NCI-H526 (cell line): ENCODE measurements around the gene IGSF9B.
"Not testable (repeated sequence)": the region's sequence is repeated elsewhere in the genome, so short reads cannot be mapped to it uniquely, and the experiment has no call there.

Experiments used
- DNase-seq, 2 experiments: peaks; one replicate each; lab custom pipeline; 2025; lab: John Stamatoyannopoulos, UW

Gene IGSF9B

GRCh38 chr11:133956650-133957633, at the start of gene IGSF9B:
Gene IGSF9B, minus strand, starts transcription at chr11:133956968. Its CDS starts 214 bp downstream, at chr11:133956754.
- peak; percentile 94 to 100 for DNase-seq

- DNase-seq: peak; percentile 58 to 69
Measured at GRCh38 chr11:134004496-134005172, 47.9 kb upstream of the IGSF9B start.

- DNase-seq: no peak
Measured at GRCh38 chr11:134003792-134004495, 47.2 kb upstream of the IGSF9B start.

DNA sequence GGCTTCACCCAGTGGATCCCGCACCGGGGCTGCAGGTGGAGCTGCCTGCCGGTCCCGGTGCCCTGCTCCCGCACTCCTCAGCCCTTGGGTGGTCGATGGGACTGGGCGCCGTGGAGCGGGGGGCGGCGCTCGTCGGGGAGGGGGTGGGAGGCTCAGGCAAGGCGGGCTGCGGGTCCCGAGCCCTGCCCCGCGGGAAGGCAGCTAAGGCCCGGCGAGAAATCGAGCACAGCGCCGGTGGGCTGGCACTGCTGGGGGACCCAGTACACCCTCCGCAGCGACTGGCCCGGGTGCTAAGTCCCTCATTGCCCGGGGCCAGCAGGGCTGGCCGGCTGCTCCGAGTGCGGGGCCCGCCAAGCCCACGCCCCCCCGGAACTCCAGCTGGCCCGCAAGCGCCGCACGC, 46.1 kb upstream of the IGSF9B start:
- DNase-seq: not testable (repeated sequence)

- not testable (repeated sequence) for DNase-seq
Measured at GRCh38 chr11:134002338-134002737, 45.6 kb upstream of the IGSF9B start.

- no peak for DNase-seq
Measured at GRCh38 chr11:134001596-134001995, 44.8 kb upstream of the IGSF9B start.

- DNase-seq: no peak
Measured at GRCh38 chr11:134001088-134001487, 44.3 kb upstream of the IGSF9B start.

DNA sequence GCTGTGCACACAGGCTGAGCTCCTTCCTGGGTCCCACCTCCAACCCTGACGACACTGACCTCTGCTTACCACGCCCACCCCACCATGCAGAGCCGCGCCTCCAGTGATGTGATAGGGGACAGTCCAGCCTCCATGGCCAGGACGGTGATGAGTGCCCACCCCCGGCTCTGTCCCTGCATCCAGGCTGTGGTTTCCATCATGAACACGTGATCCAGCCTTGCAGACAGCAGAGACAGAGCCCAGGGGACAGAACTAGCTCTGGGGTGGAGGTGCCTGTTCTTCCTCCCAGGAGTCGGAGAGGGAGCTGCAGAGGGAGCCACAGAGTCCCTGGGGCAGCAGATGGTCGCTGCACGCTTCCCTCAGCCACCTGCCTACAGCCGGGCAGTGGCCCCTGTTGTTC, 42.6 kb upstream of the IGSF9B start:
- DNase-seq: no peak

GRCh38 chr11:133997554-133997953, 40.8 kb upstream of the IGSF9B start:
- no peak for DNase-seq

DNA sequence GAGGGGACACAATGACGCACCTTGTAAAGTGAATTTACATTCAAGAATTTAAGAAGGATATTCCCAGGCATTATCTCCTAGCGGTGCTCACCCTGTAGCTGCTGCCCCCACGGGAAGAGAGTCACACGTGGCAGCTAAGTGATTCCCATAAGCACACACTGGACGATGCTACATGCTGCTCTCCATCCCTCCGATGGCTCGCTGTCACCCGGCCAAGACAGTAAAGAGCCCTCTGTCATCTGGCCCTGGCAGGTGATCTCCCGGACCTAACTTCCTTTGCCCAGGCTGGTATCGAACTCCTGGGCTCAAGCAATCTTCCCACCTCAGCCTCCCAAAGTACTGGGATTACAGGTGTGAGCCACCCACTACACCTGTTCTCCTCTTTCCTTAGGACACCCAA, 39.9 kb upstream of the IGSF9B start:
- no peak for DNase-seq

DNA sequence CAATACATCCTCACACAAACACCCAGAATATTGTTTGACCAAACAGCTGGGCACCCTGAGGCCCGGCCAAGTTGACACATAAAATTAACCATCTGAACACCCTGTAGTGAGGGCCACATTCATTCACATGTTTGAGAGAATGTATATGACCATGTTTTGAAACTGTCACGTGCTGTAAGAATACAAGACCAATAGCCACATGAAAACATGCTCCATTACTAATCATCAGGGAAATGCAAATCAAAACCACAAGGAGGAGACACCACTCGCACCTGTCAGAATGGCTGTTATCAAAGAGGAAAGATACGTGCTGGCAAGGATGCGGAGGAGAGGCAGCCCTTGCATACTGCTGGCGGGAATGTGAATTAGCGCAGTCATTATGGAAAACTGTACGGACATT, 38.3 kb upstream of the IGSF9B start:
- peak; percentile 97 to 98 for DNase-seq

- DNase-seq: no peak
Measured at GRCh38 chr11:133993921-133994320, 37.2 kb upstream of the IGSF9B start.

DNA sequence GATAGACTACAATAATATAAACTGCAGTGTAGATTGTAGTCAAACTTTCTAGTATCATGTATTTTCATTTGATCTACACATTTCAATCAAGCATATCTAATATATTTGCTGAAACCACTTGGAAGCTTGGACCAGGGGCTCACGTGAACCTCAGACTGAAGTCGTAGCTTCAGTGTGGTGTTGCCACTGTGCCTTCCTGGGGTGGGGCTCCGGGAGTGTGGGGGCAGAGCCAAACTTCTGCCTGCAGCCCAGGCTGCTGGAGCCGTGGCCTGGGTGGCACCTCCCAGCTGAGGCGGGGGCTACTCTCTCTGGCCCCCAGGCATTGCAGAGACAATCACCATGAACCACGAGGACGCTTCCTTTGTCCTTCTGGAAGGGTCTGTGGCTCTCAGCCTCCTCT, 36.3 kb upstream of the IGSF9B start:
- peak in 1 of 2 experiments; percentile 30 for DNase-seq

DNA sequence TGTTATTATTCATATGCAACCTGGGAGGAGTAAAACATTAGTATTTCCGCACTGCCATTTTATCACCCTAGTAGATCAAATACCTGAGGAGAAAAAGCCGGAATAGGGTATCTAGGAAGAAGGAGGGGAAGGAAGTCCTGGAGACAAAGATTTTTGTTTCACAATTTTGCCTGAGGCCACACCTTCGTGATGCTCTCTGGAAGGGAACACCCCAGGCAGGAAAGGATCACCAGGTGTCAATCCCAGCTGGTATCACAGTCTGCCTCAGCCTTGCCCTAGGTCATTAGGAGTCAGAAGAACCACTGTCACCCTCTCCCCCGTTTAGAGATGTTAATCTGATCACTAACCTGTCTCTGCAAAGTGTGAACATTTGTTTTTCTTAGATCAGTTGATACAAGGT, 35.4 kb upstream of the IGSF9B start:
- peak in 1 of 2 experiments; percentile 58 for DNase-seq

DNA sequence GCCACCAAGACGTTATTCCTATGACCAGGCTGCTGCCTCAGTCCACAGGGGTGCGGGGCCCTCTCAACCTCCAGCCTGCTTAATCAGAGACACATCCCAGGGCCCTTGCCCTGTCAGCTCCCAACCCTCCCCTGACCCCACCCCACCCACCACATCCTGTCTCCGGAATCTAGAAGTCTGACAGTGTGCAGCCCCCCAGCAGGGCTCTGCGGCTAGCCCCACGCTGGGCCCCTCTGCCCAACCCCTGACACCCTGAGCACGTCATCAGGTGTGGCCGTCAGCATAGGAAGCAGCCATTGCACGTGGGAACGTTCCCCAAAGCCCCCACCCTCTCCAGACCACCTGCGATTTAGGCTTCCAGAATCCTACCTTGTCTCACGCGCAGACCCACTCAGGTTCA, 34.3 kb upstream of the IGSF9B start:
- no peak for DNase-seq

DNA sequence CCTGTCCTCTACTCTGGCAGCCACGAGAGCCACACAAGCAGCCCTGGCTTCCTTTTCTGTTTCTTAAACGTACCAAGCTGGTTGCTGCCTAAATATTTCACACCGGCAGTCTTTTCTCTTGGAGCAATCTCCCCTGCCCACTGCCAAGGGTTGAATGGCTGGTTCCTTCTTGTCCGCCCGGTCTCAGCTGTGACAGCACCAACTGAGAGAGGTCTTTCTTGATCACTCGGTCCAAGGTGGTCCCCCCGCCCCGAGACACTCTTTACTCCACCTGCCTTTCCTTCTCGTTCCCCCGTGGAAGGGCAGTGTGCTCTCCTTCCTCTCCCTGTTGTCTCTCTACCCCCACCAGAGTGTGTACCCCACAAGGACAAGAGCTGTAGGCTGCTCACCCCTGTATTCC, 33.7 kb upstream of the IGSF9B start:
- no peak for DNase-seq

DNA sequence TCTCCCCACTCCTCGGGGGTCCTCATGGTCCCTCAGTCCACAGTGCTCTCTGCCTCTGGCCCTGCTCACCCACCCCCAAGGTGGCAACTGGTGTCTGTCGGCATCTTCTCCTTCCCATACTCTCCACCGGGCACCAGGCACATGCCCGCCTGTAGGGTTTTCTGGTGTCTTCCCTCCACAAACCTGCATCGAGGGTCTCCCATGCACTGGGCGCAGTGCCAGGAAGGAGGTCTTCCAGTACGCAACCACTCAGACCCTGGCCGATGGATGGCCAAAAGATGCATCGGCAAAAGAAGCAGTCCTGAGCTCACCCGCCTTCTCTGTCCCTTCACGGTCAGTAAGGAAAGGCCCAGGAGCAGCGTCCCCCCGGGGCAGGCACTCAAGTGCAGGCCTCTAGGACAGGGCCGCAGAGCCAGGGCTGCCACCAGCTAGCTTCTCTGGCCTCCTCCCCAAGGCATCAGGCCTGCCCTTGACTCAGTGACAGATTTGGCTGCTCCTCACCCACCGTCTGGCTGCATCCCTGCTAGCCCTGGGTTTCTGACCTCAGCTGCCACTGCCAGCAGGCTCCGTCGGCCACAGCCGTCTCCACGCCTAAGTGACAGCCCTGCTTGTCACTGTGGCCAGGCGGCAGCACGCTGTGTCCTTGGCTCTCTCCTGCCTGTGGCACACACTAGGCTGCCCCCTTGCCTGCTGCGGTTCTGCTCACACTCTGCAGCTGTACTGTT, 32.1 kb upstream of the IGSF9B start:
- DNase-seq: no peak

GRCh38 chr11:133987171-133987570, 30.4 kb upstream of the IGSF9B start:
- DNase-seq: no peak

GRCh38 chr11:133985981-133986944, 29.5 kb upstream of the IGSF9B start:
- DNase-seq: no peak

- DNase-seq: no peak
Measured at GRCh38 chr11:133984828-133985227, 28.1 kb upstream of the IGSF9B start.
